ENCODE results near the gene GRK2.

The GRK2 gene

GRCh38 chr11:67320011-67320410, 53.7 kb downstream of the GRK2 start:
- Histone ChIP-seq H3K4me3 (no peak overlapping the region), H3K9me3 (no peaks in the 10 kb centered on the region), H3K36me3 (peaks cover 0 to 9% (median 0%) of the 10 kb centered on the region in 3 donors), H3K4me1 (peaks cover 0 to 17% (median 10%) of the 10 kb centered on the region in 4 donors), H3K27me3 (no peaks in the 10 kb centered on the region), H3K27ac (no peak overlapping the region)
- no peak for DNase-seq
- intact Hi-C loops (cut with DNase I; ENCODE audit: low total_unique reads) = no loop called here
- no peak for TF ChIP-seq CTCF (IDR thresholded peaks at IDR 0.05)

- H3K4me1 ChIP-seq = peaks cover 0 to 17% (median 10%) of the 10 kb centered on the region in 4 donors
- H3K27me3 ChIP-seq = no peaks in the 10 kb centered on the region
- no peak overlapping the region for H3K27ac ChIP-seq
- H3K4me3 ChIP-seq = no peak overlapping the region
- no peak for TF ChIP-seq CTCF (IDR thresholded peaks at IDR 0.05)
- no peaks in the 10 kb centered on the region for H3K9me3 ChIP-seq
- intact Hi-C loops (cut with DNase I; ENCODE audit: low total_unique reads) = no loop called here
- peaks cover 0 to 9% (median 0%) of the 10 kb centered on the region in 3 donors for H3K36me3 ChIP-seq
- DNase-seq = no peak
Observed at GRCh38 chr11:67320691-67321090, 54.4 kb downstream of the GRK2 start.

DNA sequence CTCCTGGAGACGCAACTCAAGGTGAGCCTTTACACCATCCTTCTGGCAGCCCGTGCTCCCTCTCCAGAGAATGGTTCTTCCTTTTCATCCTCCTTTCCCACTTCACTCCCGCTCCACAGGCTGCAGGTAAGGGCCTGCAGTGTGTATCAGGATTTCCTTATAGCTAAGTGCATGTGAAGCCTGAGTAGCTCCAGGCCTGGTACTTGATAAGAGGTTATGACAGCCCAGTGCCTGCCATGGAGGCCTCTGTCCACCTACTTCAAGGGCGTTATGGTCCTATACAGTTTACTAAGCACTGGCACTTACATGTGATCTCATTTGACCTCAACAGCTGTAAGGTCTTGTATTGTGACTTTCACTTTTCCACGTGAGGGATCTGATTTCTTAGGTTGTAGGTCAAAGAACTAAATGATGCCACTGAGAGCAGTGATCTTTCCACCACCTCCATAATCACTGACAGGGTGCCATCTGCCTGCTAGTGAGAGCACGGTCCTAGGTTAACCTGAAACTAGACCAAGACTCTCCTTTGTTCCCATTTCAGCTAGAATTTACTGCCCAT, 55.1 kb downstream of the GRK2 start:
- no peak overlapping the region for H3K27ac ChIP-seq
- intact Hi-C loops (cut with DNase I; ENCODE audit: low total_unique reads) = no loop called here
- H3K27me3 ChIP-seq = no peaks in the 10 kb centered on the region
- H3K9me3 ChIP-seq = no peaks in the 10 kb centered on the region
- peaks cover 0 to 9% (median 0%) of the 10 kb centered on the region in 3 donors for H3K36me3 ChIP-seq
- no peak for TF ChIP-seq CTCF (IDR thresholded peaks at IDR 0.05)
- H3K4me1 ChIP-seq = peaks cover 0 to 16% (median 10%) of the 10 kb centered on the region in 4 donors
- no peak for DNase-seq
- no peak overlapping the region for H3K4me3 ChIP-seq

DNA sequence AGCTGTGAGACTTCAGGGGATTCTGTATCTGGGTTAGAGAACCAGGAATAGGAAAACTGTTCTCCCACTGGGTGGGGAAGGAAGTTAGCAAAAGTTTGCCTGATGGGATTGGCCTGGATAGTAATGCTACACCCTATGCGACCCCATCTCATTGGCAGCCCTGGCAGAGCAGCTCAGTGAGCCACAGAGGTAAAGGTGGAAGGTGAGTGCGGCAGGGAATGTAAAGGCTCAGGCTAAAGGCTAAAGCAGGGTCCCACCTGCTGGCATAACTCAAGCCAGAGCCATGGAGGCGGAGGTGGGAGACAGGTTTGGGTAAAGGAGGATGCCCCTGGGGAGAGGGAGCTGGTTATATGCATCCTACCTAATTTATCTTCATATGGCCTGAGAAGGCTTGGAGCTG, 55.8 kb downstream of the GRK2 start:
- no peak overlapping the region for H3K27ac ChIP-seq
- peaks cover 0 to 13% (median 10%) of the 10 kb centered on the region in 4 donors for H3K4me1 ChIP-seq
- H3K9me3 ChIP-seq = no peaks in the 10 kb centered on the region
- no peak overlapping the region for H3K4me3 ChIP-seq
- no peak for DNase-seq
- TF ChIP-seq CTCF (IDR thresholded peaks at IDR 0.05) = no peak
- peaks cover 0 to 9% (median 0%) of the 10 kb centered on the region in 3 donors for H3K36me3 ChIP-seq
- no peaks in the 10 kb centered on the region for H3K27me3 ChIP-seq
- intact Hi-C loops (cut with DNase I; ENCODE audit: low total_unique reads) = no loop called here

DNA sequence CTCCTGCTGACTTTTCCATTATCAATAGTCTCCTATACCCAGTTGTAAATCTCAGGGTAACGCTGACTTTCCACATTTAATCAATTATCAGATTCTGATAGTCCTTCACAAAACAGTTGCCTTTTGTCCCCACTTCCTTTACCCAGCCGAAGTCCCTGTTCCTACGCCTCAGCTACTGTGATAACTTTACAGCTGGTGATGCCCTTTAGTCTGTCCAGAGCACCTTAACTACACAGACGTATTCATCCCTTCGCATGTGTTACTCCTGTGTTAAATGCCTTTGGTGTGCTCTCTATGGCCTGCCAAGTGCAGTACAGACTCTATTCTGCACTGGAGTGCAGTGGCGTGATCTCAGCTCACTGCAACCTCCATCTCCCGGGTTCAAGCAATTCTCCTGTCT, 57.3 kb downstream of the GRK2 start:
- Histone ChIP-seq H3K27me3 (no peaks in the 10 kb centered on the region), H3K9me3 (no peaks in the 10 kb centered on the region), H3K36me3 (peaks cover 0 to 9% (median 0%) of the 10 kb centered on the region in 3 donors), H3K4me3 (no peak overlapping the region), H3K27ac (no peak overlapping the region), H3K4me1 (peaks cover 0 to 7% (median 5%) of the 10 kb centered on the region in 4 donors)
- intact Hi-C loops (cut with DNase I; ENCODE audit: low total_unique reads) = no loop called here
- DNase-seq = no peak
- TF ChIP-seq CTCF (IDR thresholded peaks at IDR 0.05) = no peak
